K562 (cell line): ENCODE data around the gene KAZALD1. TPM values are rescaled to one million over a fixed set of nuclear protein-coding genes. Genes with fewer than 3 reads are reported as not detected.

Experiments used
- ATAC-seq: fragments of 200-7000 bp; cut with Tn5 transposase; 3 replicates; pipeline ENCODE4 v1.9.1; 2020; ENCODE audit warnings: moderate library complexity
- BruUV-seq: library from RNA; stranded (reverse); fragments of 400-500 nt; replicated peaks from 2 replicates; lab custom pipeline; 2021; lab: Mats Ljungman, UMichigan
- CTCF ChIA-PET: fragments of 300-600 bp; formaldehyde crosslinking; extraction: SDS; loops from one replicate; lab custom pipeline; 2021; ENCODE audit warnings: low intra/inter-chr PET ratio; lab: Yijun Ruan, JAX
- POLR2A ChIA-PET: fragments of 300-600, 350-650 bp; sonication (Branson Sonifier 250); formaldehyde crosslinking; extraction: SDS; loops from one replicate; lab custom pipeline; 2021; ENCODE audit warnings: antibody characterized with exemption, inconsistent platforms; lab: Yijun Ruan, JAX
- DNase-seq, 4 experiments: peaks; one replicate each; pipeline versions ENCODE4 v3.0.0 to v3.0.0-alpha.2; 2011 to 2018; ENCODE audit warnings: low spot score in 3 of 4, mixed read lengths in 3 of 4; ENCODE audit errors: extremely low read depth in 1 of 4
- FAIRE-seq: peaks from 2 replicates; lab custom pipeline; 2011; peaks lifted over from hg19 to GRCh38; lab: Jason Lieb, UNC
- H2AFZ ChIP-seq: 2 replicates; pipeline ENCODE4 v1.6.0; 2011; ENCODE audit warnings: low read depth, low read length, control low read depth, inconsistent platforms
- H3K27ac ChIP-seq: fragments of 200-600 bp; 3 replicates; pipeline ENCODE4 v1.8.0; 2011; ENCODE audit warnings: low read depth, mild to moderate bottlenecking, control low read depth, inconsistent platforms, low read length, moderate library complexity, mixed read lengths; ENCODE audit errors: extremely low read depth
- H3K27me3 ChIP-seq, 2 experiments: fragments of 300-600 bp in 1 of 2; 2 replicates in 1 of 2; 3 replicates in 1 of 2; pipeline versions ENCODE4 v1.6.0 to v1.8.0; 2011; ENCODE audit warnings: inconsistent platforms in 2 of 2, low read length in 2 of 2, mild to moderate bottlenecking in 1 of 2, mixed read lengths in 1 of 2, moderate library complexity in 1 of 2; ENCODE audit not compliant: control insufficient read depth in 2 of 2, insufficient read depth in 2 of 2
- H3K36me3 ChIP-seq: fragments of 300-600 bp; 3 replicates; pipeline ENCODE4 v1.8.0; 2011; ENCODE audit warnings: mild to moderate bottlenecking, low read length, inconsistent platforms; ENCODE audit not compliant: control insufficient read depth, insufficient read depth
- H3K4me1 ChIP-seq, 2 experiments: fragments of 200-600 bp in 1 of 2; replicated peaks in 1 of 2; 2 replicates in 1 of 2; 3 replicates in 1 of 2; pipeline versions ENCODE4 v1.5.1 to v1.8.0; 2011; ENCODE audit warnings: inconsistent platforms in 2 of 2, low read length in 2 of 2, mild to moderate bottlenecking in 1 of 2, mixed read lengths in 1 of 2, moderate library complexity in 1 of 2; ENCODE audit not compliant: control insufficient read depth in 2 of 2, insufficient read depth in 2 of 2
- H3K4me2 ChIP-seq: 2 replicates; pipeline ENCODE4 v1.6.1; 2011; ENCODE audit warnings: low read length, control low read depth, inconsistent platforms, mixed read lengths; ENCODE audit not compliant: insufficient read depth
- H3K4me3 ChIP-seq: fragments of 200-600 bp; sonication (generic), shearing (Covaris generic); 2 replicates; pipeline ENCODE4 v1.5.1; 2016; ENCODE audit warnings: control low read depth, inconsistent platforms
- H3K79me2 ChIP-seq: fragments of 200-600 bp; 3 replicates; pipeline ENCODE4 v1.8.0; 2011; ENCODE audit warnings: low read length, inconsistent platforms; ENCODE audit not compliant: control insufficient read depth, insufficient read depth
- H3K9ac ChIP-seq, 2 experiments: 2 replicates each; pipeline versions ENCODE4 v1.6.0 to v1.6.1; 2011; ENCODE audit warnings: low read depth in 2 of 2, low read length in 2 of 2, control low read depth in 1 of 2, inconsistent platforms in 1 of 2, mild to moderate bottlenecking in 1 of 2, mixed read lengths in 1 of 2; ENCODE audit not compliant: insufficient read depth in 1 of 2
- H3K9me1 ChIP-seq: one replicate; pipeline ENCODE4 v1.6.0; 2011; ENCODE audit warnings: inconsistent platforms, mild to moderate bottlenecking, low read length, moderate library complexity; ENCODE audit not compliant: control insufficient read depth, insufficient read depth
- H3K9me3 ChIP-seq: replicated peaks from 2 replicates; pipeline ENCODE4 v1.5.1; 2011; ENCODE audit warnings: low read depth, low read length, inconsistent platforms; ENCODE audit not compliant: control insufficient read depth, insufficient read depth
- H4K20me1 ChIP-seq: replicated peaks from 2 replicates; pipeline ENCODE4 v1.6.1; 2011; ENCODE audit warnings: low read length, inconsistent platforms, mixed read lengths; ENCODE audit not compliant: control insufficient read depth, insufficient read depth
- CBX1 ChIP-seq: sonication (generic); IDR thresholded peaks from 2 replicates; pipeline ENCODE4 v1.6.1; 2016; ENCODE audit warnings: antibody characterized with exemption, low read depth, mild to moderate bottlenecking
- JUN ChIP-seq, 2 experiments: sonication (generic) in 1 of 2; formaldehyde crosslinking in 1 of 2; IDR thresholded peaks; 2 replicates each; pipeline versions ENCODE4 v1.6.1 to v1.8.0; 2012 to 2022; ENCODE audit warnings: borderline replicate concordance in 2 of 2, mild to moderate bottlenecking in 2 of 2, improper control_type of control experiment in 1 of 2, low read depth in 1 of 2, low read length in 1 of 2, missing genetic modification reagents in 1 of 2
- KAT8 ChIP-seq: fragments of 450-650 bp; IDR thresholded peaks from 2 replicates; pipeline ENCODE4 v1.6.1; 2016; ENCODE audit warnings: low read depth, mild to moderate bottlenecking
- L3MBTL2 ChIP-seq: fragments of 450-650 bp; IDR thresholded peaks from 2 replicates; pipeline ENCODE4 v1.6.1; 2016; ENCODE audit warnings: mild to moderate bottlenecking, moderate library complexity
- NCOA2 ChIP-seq, 2 experiments: fragments of 450-650 bp; IDR thresholded peaks; 2 replicates each; pipeline ENCODE4 v1.6.1; 2018; ENCODE audit warnings: mild to moderate bottlenecking in 2 of 2, moderate library complexity in 1 of 2; ENCODE audit not compliant: partially characterized antibody in 2 of 2
- NFE2 ChIP-seq: IDR thresholded peaks from 2 replicates; pipeline ENCODE4 v1.6.1; 2014; ENCODE audit warnings: antibody characterized with exemption, low read depth
- RB1 ChIP-seq: fragments of 450-650 bp; IDR thresholded peaks from 2 replicates; pipeline ENCODE4 v1.6.1; 2017; ENCODE audit warnings: low read depth, mild to moderate bottlenecking
- SMARCA4 ChIP-seq: fragments of 450-650 bp; IDR thresholded peaks from 2 replicates; pipeline ENCODE4 v1.6.1; 2016
- TAF15 ChIP-seq: fragments of 200-400 bp; formaldehyde crosslinking; IDR thresholded peaks from 2 replicates; pipeline ENCODE4 v1.6.1; 2017; ENCODE audit warnings: mild to moderate bottlenecking, low read depth, low read length, moderate library complexity
- YBX1 ChIP-seq: fragments of 450-650 bp; IDR thresholded peaks from 2 replicates; pipeline ENCODE4 v1.7.1; 2016; ENCODE audit warnings: mild to moderate bottlenecking
- ZBTB17 ChIP-seq: fragments of 450-650 bp; formaldehyde crosslinking; IDR thresholded peaks from 2 replicates; pipeline ENCODE4 v1.4.0; 2020; ENCODE audit warnings: mild to moderate bottlenecking
- ZC3H8 ChIP-seq: fragments of 450-650 bp; IDR thresholded peaks from 2 replicates; pipeline ENCODE4 v1.6.1; 2017
- ZKSCAN3 ChIP-seq: fragments of 250-450 bp; sonication (Bioruptor Pico); IDR thresholded peaks from 2 replicates; pipeline ENCODE4 v1.4.0; 2020
- ZNF121 ChIP-seq: sonication (generic); formaldehyde crosslinking; conservative IDR thresholded peaks from 2 replicates; pipeline ENCODE4 v1.8.0; 2022; ENCODE audit warnings: missing genetic modification reagents
- ZNF408 ChIP-seq: fragments of 250-450 bp; sonication (Bioruptor Pico); IDR thresholded peaks from 2 replicates; pipeline ENCODE4 v1.4.0; 2020; ENCODE audit warnings: low read depth, mild to moderate bottlenecking, moderate library complexity
- WGBS: fragments of 100-300 bp; shearing (Covaris generic); methylation state at CpG from one replicate; pipeline ENCODE4 v1.1.6; 2016; ENCODE audit warnings: low coverage, mixed read lengths; ENCODE audit not compliant: insufficient coverage; ENCODE audit errors: missing lambda C conversion rate; 5-methylcytosine and 5-hydroxymethylcytosine counted together
- in situ Hi-C: fragments of 300-500 bp; cut with MboI; formaldehyde crosslinking; loops from 4 replicates; pipeline ENCODE4 v1.15.0; 2018; ENCODE audit warnings: inconsistent platforms, mixed read lengths
- intact Hi-C: fragments of 100-400 bp; cut with micrococcal nuclease; formaldehyde crosslinking; loops from 2 replicates; pipeline ENCODE4 v1.14.2; 2022
- polyA plus RNA-seq, 8 experiments: library from polyadenylated mRNA; depleted of rRNA in 4 of 8; stranded (reverse) in 5 of 8; unstranded in 3 of 8; fragments of >200 nt; fragmentation: Nextera tagmentation in 2 of 8; fragmentation: Illumina TruSeq in 1 of 8; extraction: Ambion mirVana in 2 of 8; extraction: Trizol in 1 of 8; gene quantifications; 2 replicates each; pipeline versions ENCODE4 v1.2.1 to v1.2.3, GENCODE V29; 2011 to 2014; ENCODE audit warnings: inconsistent platforms in 1 of 8, missing spikeins in 1 of 8
- total RNA-seq, 7 experiments: library from RNA; depleted of rRNA in 6 of 7; stranded (reverse); fragments of >200 nt in 6 of 7; fragmentation: Illumina TruSeq in 2 of 7; extraction: Trizol in 2 of 7; gene quantifications; 2 replicates each; pipeline versions ENCODE4 v1.2.1 to v1.2.3, GENCODE V29; 2011 to 2021; ENCODE audit warnings: low replicate concordance in 1 of 7
- TF ChIP-seq, protein P1 (sequence below): fragments of 450-650 bp; IDR thresholded peaks from 2 replicates; pipeline ENCODE4 v1.7.0; 2016; ENCODE audit warnings: borderline replicate concordance
- TF ChIP-seq, protein P2 (sequence below): fragments of 450-650 bp; formaldehyde crosslinking; IDR thresholded peaks from 2 replicates; pipeline ENCODE4 v1.4.0; 2022; ENCODE audit warnings: mild to moderate bottlenecking, moderate library complexity
- TF ChIP-seq, protein P3 (sequence below): fragments of 250-450 bp; sonication (Bioruptor Pico); IDR thresholded peaks from 2 replicates; pipeline ENCODE4 v1.5.0; 2022; ENCODE audit warnings: mild to moderate bottlenecking

KAZALD1 gene
- total and polyA plus RNA-seq, 9 of the 15 experiments (the other 6 are each of a cell fraction or from before 2014, with no cell fraction given): 0.15 to 10.0 (median 4.9) TPM

DNA sequence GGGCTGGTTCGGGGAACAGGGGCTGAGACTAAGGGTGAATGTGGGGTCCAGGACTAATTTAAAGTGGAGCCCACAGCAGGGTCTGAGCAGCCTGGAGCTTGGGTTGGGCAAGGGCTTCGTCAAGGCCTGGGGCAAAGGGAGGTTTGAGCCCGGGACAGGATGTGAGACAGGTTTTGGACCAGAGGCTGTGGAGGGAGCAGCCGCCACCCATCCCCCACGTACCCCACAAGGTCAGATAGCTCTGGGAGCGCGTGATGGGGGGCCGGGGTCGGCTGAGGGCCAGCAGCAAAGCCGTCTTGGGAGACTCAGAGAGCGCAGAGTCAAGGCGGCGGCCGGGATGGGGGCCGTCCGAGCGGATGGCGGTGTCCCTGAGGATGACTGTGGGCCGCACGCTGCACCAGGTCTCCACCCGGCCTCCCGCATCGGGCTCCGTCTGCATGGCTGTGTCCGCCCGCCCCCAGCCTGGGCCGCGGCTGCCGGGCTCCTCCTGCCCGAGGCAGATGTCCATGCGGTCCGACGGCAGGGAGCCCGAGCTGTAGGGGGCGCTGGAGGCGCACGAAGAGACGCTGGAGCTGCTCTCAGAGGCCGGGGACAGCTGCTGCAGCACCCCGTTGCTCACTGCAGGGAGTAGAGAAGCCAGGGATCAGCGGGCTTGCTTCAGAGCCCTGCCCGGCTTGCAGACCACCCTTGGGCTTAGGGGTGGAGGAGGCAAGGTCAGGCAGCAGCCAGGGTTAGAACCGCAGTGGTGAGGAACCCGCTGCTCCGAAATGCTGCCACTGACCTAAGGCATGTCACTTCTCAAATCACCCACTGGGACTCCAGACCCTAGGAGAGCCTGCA lies 43.0 kb upstream of the KAZALD1 start:
- Histone ChIP-seq H3K27me3 (no peaks in the 10 kb centered on the region), H3K4me1 (peaks cover 0 to 13% of the 10 kb centered on the region in 2 experiments; a peak in 3 of 5 replicates), H3K9me3 (no peaks in the 10 kb centered on the region), H3K4me3 (no peak overlapping the region), H3K4me2 (peak overlapping the region; percentile 38), H3K36me3 (no peaks in the 10 kb centered on the region), H3K79me2 (no peaks in the 10 kb centered on the region), H4K20me1 (no peaks in the 10 kb centered on the region), H3K9me1 (no peaks in the 10 kb centered on the region), H3K9ac (peak overlapping the region in 1 of 2 experiments; percentile 82; a peak in 2 of 4 replicates), H2AFZ (peak overlapping the region; percentile 72), H3K27ac (no peak overlapping the region)
- in situ Hi-C loops: loop anchor here (10.0 kb wide), 1 partner anchor 464 kb away; no protein-coding TSS in a partner anchor
- BruUV-seq: no TSS peak
- peak; percentile 15 for FAIRE-seq
- ATAC-seq: peak; percentile 97
- CTCF ChIA-PET: interaction anchor here (1.1 to 1.7 kb wide), 2 partner anchors 48 to 127 kb away, joined by 3 to 18 read pairs; no protein-coding TSS in a partner anchor
- peak; percentile 76 to 87 (median 82) for DNase-seq
- POLR2A ChIA-PET: interaction anchor here (0.6 to 1.0 kb wide), 4 partner anchors 12 to 149 kb away, joined by 3 to 6 read pairs (median 3); partner anchors contain the start of genes PDZD7 and SFXN3
- intact Hi-C loops: loop anchor here (10.0 kb wide), 1 partner anchor 46 kb away; the partner anchor contains the start of gene KAZALD1
- WGBS: 45% methylated on average over 13 of the region's 45 CpGs
- TF ChIP-seq, protein P1, sequence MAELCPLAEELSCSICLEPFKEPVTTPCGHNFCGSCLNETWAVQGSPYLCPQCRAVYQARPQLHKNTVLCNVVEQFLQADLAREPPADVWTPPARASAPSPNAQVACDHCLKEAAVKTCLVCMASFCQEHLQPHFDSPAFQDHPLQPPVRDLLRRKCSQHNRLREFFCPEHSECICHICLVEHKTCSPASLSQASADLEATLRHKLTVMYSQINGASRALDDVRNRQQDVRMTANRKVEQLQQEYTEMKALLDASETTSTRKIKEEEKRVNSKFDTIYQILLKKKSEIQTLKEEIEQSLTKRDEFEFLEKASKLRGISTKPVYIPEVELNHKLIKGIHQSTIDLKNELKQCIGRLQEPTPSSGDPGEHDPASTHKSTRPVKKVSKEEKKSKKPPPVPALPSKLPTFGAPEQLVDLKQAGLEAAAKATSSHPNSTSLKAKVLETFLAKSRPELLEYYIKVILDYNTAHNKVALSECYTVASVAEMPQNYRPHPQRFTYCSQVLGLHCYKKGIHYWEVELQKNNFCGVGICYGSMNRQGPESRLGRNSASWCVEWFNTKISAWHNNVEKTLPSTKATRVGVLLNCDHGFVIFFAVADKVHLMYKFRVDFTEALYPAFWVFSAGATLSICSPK: no peak
- TF ChIP-seq ZNF121 (no peak), TAF15 (no peak), ZC3H8 (no peak), RB1 (peak; percentile 71), YBX1 (no peak), NCOA2 (IDR thresholded peaks at IDR 0.05; ENCODE audit: partially characterized antibody in 2 of 2) (no peak), NFE2 (no peak), JUN (IDR thresholded peaks at IDR 0.05; ENCODE audit: borderline replicate concordance, low read depth, low read length) (no peak), JUN (CRISPR knock-in tag; IDR thresholded peaks at IDR 0.05; ENCODE audit: borderline replicate concordance) (peak; percentile 24; the same call in 1 of the 2 replicates), L3MBTL2 (peak; percentile 34; the same call in 1 of the 2 replicates), KAT8 (no peak), SMARCA4 (no peak), ZKSCAN3 (no peak), ZNF408 (no peak), CBX1 (no peak), ZBTB17 (0 out of 2 replicates have a peak, but pooled peaks have one; percentile 22)
- TF ChIP-seq, protein P2, sequence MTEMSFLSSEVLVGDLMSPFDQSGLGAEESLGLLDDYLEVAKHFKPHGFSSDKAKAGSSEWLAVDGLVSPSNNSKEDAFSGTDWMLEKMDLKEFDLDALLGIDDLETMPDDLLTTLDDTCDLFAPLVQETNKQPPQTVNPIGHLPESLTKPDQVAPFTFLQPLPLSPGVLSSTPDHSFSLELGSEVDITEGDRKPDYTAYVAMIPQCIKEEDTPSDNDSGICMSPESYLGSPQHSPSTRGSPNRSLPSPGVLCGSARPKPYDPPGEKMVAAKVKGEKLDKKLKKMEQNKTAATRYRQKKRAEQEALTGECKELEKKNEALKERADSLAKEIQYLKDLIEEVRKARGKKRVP (CRISPR knock-in tag): no peak
- TF ChIP-seq, protein P3, sequence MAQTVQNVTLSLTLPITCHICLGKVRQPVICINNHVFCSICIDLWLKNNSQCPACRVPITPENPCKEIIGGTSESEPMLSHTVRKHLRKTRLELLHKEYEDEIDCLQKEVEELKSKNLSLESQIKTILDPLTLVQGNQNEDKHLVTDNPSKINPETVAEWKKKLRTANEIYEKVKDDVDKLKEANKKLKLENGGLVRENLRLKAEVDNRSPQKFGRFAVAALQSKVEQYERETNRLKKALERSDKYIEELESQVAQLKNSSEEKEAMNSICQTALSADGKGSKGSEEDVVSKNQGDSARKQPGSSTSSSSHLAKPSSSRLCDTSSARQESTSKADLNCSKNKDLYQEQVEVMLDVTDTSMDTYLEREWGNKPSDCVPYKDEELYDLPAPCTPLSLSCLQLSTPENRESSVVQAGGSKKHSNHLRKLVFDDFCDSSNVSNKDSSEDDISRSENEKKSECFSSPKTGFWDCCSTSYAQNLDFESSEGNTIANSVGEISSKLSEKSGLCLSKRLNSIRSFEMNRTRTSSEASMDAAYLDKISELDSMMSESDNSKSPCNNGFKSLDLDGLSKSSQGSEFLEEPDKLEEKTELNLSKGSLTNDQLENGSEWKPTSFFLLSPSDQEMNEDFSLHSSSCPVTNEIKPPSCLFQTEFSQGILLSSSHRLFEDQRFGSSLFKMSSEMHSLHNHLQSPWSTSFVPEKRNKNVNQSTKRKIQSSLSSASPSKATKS (CRISPR knock-in tag): no peak
